A673 (cell line): ENCODE measurements around the gene COL4A1.

ENCODE experiments used
- EZH2 ChIP-seq: fragments of 200-600 bp; sonication (generic); IDR thresholded peaks from 2 replicates; pipeline ENCODE4 v1.6.1; 2017; ENCODE audit warnings: borderline replicate concordance, low read depth, mild to moderate bottlenecking, mixed read lengths, antibody characterized with exemption, low read length; ENCODE audit not compliant: poor library complexity, severe bottlenecking
- TF ChIP-seq, protein P1 (sequence below): fragments of 300-800, 200-600 bp; sonication (generic); conservative IDR thresholded peaks from 2 replicates; pipeline ENCODE4 v1.5.1; 2017; ENCODE audit warnings: low read depth, mild to moderate bottlenecking, antibody characterized with exemption, low read length, moderate library complexity, mixed read lengths

DNA sequence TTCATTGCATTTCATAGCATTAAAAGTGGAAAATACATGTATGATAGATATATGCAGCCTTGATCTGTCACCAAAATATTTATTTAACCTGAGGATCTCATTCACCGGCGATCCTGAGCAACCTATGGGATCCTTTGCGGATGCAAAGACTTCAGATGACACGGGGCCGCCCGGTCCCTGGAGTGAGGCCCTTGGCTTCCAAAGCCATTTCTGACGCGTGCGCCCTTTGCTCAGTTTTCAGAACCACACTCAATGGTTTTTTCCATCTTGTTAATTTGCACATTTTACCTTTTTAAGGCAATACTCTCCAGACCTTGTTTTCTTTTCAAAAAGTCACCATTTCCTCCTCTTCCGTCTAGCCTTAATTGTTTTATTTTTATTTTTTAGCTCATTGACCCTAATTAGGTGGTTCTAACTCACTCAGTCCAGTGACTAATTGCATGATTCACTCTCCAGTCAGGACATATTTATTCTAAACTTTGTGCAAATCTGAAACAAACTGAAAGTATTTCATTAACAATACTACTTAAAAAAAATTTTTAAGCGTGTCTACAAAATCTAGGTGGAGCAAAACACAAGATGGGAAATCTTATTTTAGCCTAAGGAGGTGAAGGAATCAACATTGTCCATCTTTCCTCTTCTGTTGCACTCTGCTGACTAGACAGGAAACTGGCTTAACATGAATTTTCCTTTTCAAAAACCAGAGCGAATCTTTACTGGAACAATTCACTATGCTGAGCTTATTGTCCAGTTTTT, 47.9 kb downstream of the COL4A1 start:
- TF ChIP-seq, protein P1, sequence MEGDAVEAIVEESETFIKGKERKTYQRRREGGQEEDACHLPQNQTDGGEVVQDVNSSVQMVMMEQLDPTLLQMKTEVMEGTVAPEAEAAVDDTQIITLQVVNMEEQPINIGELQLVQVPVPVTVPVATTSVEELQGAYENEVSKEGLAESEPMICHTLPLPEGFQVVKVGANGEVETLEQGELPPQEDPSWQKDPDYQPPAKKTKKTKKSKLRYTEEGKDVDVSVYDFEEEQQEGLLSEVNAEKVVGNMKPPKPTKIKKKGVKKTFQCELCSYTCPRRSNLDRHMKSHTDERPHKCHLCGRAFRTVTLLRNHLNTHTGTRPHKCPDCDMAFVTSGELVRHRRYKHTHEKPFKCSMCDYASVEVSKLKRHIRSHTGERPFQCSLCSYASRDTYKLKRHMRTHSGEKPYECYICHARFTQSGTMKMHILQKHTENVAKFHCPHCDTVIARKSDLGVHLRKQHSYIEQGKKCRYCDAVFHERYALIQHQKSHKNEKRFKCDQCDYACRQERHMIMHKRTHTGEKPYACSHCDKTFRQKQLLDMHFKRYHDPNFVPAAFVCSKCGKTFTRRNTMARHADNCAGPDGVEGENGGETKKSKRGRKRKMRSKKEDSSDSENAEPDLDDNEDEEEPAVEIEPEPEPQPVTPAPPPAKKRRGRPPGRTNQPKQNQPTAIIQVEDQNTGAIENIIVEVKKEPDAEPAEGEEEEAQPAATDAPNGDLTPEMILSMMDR: no peak
- TF ChIP-seq EZH2: no peak
